Activated T-cell treated with anti-CD3 and anti-CD28 coated beads for 24 hours (primary cell): ENCODE results near the gene ERICH4.
A peak's percentile ranks its signal among the peaks of the same experiment; 100 is the strongest.
"Not testable (repeated sequence)": the region's sequence is repeated elsewhere in the genome, so short reads cannot be mapped to it uniquely, and the experiment has no call there.

Experiments used
- DNase-seq: peaks from one replicate; pipeline ENCODE4 v3.0.0-alpha.2; 2020; ENCODE audit warnings: low read depth

ERICH4 gene, protein sequence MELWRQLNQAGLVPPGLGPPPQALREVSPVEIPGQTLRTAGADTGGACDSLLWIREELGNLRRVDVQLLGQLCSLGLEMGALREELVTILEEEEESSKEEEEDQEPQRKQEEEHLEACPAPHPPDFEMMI

DNA sequence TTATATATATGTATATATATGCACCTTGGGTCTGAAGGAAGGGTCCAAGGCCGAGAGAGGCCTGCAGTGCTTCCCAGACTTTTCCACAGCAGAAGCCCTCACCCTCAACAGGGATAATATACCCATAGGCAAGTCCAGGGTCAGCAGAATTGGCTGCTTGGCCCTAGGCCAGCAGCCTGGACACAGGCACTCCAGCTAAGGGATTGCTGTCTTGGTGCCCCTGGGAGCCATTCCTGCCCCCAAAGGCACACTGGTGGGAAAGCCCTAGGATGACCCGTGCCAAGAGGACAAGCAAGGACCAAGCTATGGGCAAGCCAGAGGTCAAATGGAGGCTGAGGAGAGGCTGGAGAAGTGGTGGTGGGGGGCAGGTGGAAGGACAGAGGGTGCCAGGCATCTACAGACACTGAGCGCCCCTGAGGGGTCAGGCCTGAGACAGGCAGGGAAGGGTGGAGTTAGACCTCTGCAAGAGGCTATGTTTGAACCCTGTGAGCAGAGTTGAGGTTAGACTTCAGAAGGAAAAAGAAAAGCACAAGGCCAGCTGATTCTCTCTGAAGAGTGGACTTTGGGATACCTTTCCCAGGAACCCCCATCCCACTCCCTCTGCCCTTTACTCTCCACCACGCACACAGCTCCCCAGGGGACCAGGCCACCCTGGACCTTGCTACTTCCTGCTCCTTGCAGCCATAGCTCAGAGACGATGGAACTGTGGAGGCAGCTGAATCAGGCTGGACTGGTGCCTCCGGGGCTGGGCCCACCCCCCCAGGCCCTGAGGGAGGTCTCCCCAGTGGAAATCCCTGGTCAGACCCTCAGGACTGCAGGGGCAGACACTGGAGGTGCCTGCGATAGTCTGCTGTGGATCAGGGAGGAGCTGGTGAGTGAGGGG lies at the start of gene ERICH4:
TSS of gene ERICH4 (plus strand) at position 684 of the 883 bp plus-strand sequence. CDS start at position 698, 14 bp downstream.
- DNase-seq = no peak

DNA sequence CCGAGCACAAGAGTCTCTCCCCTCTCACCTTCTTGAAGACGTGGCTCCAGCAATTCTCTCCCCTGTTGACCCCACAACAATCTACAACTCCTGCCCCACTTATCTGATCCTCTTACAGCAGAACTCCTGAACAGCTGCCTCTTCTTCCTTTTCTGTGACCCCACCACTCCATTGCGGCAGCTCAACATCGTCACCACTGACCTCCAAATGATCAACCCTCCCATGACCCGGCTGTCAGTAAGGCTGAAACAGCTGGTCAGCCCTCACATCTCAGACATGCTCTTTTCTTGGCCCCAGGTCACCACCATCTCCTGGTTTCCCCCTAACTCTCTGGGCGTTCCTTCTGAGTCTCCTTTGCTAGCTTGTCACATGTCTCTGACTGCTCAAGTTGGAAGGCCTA lies 47.6 kb upstream of the ERICH4 start:
- DNase-seq = no peak

GRCh38 chr19:41397086-41398049 lies 45.6 kb upstream of the ERICH4 start, which contains the start of the genes BCKDHA and EXOSC5:
BCKDHA (plus strand) TSS chr19:41397818; CDS start chr19:41397828, 10 bp downstream.
EXOSC5 (minus strand) TSS chr19:41397359; CDS start chr19:41397328, 31 bp downstream.
- DNase-seq = peak; percentile 99

DNA sequence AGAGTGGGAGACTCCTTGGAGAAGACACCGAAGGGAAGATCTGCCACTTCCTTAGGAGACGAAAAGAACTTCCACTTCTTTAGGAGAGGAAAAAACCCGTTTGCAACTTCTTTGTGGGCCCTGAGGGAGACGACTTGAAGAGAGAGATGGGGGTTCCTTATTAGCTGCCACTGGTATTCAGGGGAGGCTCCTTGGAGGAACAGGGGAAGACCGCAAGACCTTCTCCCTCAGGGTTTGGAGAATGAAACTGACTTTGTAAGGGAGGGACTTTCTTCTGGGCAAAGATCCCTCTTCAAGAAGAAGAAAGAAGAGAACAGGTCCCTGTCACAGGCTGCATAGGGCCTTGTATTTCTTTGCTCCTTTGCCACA lies 44.9 kb upstream of the ERICH4 start:
- DNase-seq = no peak

DNA sequence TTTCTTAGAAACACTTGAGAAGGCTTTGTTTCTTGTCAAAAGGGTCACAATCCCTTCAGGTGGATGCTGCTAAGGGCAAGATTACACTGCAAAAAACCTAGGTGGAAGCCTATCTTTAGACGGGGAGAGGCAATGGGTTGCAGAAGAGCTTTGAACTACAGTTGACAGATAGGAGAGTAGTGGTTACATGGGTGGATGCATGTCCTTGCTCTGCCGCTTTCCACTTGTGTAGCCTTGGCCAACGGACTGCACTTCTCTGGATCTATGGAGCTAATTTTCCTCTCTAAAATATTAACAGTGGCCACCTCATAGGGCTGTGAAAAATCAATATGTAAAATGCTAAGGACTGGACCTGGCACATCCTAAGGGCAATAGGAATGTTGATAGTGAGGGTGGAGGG lies 44.4 kb upstream of the ERICH4 start:
- DNase-seq = no peak

DNA sequence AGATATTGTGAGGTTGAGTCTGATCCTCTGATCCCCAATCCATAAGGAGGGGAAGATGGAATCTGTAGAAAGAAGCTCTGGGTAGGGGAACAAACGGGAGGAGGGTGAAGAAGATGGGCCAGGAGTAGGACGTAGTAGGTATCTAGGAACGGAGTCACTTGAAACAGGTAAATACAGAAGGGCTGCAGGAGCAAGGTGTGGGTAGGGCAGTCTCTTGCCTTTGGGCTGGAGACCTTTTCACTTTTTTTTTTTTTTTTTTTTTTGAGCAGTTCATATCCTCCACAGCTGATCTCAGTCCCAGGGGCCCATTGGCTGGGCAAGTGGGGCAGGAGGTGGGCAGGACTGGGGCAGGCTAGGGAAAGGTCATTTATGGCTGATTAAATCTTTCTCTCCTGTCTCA lies 43.9 kb upstream of the ERICH4 start:
- DNase-seq = no peak

DNA sequence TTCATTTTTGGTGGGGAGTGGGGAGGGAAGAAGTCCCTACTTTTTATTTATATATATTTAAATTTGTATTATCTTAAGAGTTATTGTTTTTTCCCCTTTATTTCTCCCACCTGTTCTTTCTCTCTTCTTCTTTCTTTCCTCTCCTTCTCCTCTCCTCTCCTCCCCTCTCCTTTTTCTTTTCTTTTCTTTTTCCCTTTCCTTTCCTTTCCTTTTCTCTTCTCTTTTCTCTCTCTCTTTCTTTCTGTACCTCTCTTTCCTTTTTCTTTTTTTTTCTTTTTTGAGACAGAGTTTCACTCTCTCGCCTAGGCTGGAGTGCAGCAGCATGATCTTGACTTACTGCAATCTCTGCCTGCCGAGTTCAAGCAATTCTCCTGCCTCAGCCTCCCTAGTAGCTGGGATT lies 43.4 kb upstream of the ERICH4 start:
- no peak for DNase-seq

GRCh38 chr19:41401483-41401882 lies 41.5 kb upstream of the ERICH4 start:
- DNase-seq = no peak

GRCh38 chr19:41402010-41402409 lies 40.9 kb upstream of the ERICH4 start:
- no peak for DNase-seq

DNA sequence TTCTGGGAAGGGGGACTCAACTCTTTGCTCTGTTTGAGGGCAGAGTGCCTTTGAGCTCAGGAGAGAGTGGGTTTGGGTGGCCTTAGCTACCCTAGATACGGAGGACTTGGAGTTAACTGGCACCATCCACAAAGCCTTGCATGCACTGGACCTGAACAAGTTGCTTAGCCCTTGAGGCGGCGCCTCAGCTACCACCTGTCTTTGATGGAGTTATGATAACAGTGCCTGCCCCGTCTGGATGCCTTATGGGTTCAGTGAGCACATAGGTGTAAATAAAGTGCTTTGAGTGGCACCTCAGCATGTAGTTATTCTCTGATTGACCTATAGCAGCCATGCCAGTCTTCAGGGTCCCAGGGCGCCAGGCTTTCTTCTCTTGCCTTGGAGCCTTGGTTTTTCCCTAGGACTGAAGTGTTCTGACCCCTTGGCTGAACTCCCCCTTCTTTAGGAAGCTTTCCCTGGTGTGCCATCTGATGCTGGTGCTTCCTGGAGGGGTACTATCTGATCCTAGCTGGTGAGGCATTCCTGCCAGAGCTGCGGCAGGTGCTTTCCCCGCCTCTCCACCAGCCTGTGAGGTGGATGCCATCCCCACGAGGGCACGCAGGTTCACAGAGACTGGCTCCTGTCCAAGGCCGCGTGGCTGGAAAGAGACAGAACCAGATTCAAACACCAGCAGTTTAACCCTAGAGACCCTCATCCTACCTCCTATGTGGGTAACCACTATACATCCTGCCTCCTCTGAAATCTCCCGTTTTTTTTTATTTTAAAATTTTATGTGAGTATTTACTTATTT lies 39.6 kb upstream of the ERICH4 start:
- DNase-seq = no peak

DNA sequence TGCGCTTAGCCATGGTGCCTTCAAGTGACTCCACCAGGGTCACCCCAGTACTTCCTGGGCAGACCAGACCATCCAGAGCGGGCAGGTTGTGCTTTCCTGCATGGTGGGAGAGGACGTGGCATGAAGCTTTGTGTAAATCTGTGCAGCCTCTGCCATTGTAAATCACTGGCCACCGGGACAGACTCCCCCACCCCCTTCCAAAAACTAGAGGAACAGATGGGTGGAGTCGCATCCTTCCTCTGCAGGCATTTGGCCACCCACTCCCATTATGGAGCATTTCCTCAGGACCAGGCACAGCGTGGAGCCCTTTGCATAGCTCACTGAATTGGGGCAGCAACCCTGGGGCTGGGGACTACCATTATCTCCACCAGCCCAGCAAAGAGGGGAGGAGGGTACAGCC lies 37.2 kb upstream of the ERICH4 start:
- no peak for DNase-seq

GRCh38 chr19:41407271-41407670 lies 35.7 kb upstream of the ERICH4 start:
- no peak for DNase-seq

GRCh38 chr19:41408256-41408655 lies 34.7 kb upstream of the ERICH4 start:
- DNase-seq = no peak

DNA sequence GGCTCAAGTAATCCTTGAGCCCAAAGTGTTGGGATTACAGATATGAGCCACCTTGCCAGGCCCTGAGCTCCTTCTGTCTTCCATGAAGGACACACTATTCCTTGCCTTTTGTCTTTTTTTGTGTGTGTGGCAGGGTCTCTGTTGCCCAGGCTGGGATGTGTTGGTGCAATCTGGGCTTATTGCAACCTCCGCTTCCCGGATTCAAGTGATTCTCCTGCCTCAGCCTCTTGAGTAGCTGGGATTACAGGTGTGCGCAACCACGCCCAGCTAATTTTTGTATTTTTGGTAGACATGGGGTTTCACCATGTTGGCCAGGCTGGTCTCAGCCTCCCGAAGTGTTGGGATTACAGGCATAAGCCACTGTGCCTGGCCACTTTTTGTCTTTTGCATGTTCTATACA lies 34.1 kb upstream of the ERICH4 start:
- not testable (repeated sequence) for DNase-seq

GRCh38 chr19:41409288-41409687 lies 33.7 kb upstream of the ERICH4 start:
- DNase-seq = no peak

DNA sequence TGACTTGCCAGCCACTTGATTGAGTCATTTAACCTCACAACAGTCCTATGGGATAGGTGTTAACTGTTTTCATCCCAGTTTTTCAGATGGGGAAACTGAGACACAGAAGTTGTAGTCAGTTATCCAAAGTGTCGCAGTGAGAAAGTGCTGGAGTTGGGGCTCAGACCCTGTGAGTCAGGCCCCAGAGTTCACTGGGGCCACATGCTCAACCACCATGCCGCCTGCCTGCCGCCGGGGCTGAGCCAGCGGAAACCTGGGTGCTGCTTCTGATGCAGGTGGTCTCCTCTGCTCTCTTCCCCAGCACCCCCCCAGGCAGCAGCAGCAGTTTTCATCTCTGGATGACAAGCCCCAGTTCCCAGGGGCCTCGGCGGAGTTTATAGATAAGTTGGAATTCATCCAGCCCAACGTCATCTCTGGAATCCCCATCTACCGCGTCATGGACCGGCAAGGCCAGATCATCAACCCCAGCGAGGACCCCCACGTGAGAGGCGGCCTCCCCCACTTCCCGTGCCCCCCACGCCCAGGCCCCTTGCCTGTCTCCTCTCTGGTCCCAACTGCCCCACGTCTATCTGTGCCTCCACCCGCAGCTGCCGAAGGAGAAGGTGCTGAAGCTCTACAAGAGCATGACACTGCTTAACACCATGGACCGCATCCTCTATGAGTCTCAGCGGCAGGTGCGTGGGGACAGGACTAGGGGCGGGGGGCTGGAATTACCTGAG lies 32.5 kb upstream of the ERICH4 start:
- no peak for DNase-seq

- no peak for DNase-seq
Observed at GRCh38 chr19:41411100-41411967, 31.6 kb upstream of the ERICH4 start.

GRCh38 chr19:41411968-41412265 lies 31.0 kb upstream of the ERICH4 start:
- DNase-seq = no peak

DNA sequence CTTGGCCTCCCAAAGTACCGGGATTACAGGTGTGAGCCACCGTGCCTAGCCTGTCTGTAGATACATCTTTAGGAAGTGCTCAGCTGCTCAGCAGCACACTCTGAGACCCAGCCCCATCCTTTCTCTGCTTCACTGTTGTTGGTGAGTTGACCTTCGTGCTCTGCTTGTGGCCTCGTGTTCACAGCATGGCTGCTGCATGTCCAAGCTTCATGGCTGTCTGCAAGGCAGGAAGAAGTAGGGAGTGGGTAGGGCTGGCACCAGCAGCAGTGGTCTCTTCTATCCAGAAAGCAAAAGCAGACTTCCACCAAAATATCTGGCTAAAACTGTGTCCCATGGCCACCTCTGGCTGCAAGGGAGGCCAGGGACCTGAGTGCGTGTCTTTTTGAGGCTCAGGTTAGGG lies 30.0 kb upstream of the ERICH4 start:
- no peak for DNase-seq

GRCh38 chr19:41413947-41414346 lies 29.0 kb upstream of the ERICH4 start:
- no peak for DNase-seq
